Activated CD8-positive, alpha-beta memory T cell treated with anti-CD3 and anti-CD28 coated beads, Interleukin-2, amount 50 U/mL, for 1 hour (primary cell): ENCODE results near the gene SLC16A11.
A peak's percentile ranks its signal among the peaks of the same experiment; 100 is the strongest.

ENCODE experiments used
- DNase-seq: peaks from one replicate; pipeline ENCODE4 v3.0.0-alpha.2; 2020; ENCODE audit errors: extremely low read depth

Gene SLC16A11

DNA sequence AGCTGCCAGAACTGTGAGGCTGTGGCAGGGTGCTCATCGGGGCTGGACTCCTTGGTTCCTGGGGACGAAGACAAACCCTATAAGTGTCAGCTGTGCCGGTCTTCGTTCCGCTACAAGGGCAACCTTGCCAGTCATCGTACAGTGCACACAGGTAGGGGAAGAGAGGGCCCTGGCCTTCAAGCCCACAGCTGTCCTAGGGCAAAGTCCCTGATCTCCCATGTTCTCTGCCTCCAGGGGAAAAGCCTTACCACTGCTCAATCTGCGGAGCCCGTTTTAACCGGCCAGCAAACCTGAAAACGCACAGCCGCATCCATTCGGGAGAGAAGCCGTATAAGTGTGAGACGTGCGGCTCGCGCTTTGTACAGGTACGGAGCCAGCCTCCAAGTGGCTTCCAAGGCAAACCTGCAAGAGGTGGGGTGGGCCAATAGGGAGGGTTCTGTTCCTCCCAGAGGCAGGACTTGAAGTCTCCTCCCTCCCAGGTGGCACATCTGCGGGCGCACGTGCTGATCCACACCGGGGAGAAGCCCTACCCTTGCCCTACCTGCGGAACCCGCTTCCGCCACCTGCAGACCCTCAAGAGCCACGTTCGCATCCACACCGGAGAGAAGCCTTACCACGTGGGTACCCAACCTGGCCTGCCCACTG lies 17.3 kb downstream of the SLC16A11 start:
- no peak for DNase-seq

DNA sequence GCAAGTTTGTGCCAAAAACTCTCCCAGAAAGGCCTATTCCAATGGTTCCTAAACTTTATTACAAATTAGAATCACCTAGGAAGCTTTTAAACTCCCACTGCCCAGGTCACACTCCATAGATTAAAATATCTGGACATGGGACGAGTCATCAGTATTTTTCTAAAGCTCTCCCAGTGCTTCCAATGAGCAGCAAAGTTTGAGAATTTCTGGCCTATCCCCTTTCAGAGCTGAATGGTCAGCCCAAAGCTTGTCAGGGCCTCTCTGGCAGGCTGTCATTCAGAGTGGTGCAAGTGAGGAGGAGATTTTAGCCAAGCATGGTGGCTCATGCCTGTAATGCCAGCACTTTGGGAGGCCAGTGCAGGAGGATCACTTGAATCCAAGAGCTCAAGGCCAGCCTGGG lies 18.6 kb downstream of the SLC16A11 start:
- DNase-seq = no peak

DNA sequence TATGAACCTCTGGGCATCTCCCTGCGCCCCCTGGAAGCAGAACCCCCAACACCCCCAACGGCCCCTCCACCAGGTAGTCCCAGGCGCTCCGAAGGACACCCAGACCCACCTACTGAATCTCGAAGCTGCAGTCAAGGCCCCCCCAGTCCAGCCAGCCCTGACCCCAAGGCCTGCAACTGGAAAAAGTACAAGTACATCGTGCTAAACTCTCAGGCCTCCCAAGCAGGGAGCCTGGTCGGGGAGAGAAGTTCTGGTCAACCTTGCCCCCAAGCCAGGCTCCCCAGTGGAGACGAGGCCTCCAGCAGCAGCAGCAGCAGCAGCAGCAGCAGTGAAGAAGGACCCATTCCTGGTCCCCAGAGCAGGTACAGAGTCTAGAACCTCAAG lies 19.5 kb downstream of the SLC16A11 start:
- DNase-seq = no peak

DNA sequence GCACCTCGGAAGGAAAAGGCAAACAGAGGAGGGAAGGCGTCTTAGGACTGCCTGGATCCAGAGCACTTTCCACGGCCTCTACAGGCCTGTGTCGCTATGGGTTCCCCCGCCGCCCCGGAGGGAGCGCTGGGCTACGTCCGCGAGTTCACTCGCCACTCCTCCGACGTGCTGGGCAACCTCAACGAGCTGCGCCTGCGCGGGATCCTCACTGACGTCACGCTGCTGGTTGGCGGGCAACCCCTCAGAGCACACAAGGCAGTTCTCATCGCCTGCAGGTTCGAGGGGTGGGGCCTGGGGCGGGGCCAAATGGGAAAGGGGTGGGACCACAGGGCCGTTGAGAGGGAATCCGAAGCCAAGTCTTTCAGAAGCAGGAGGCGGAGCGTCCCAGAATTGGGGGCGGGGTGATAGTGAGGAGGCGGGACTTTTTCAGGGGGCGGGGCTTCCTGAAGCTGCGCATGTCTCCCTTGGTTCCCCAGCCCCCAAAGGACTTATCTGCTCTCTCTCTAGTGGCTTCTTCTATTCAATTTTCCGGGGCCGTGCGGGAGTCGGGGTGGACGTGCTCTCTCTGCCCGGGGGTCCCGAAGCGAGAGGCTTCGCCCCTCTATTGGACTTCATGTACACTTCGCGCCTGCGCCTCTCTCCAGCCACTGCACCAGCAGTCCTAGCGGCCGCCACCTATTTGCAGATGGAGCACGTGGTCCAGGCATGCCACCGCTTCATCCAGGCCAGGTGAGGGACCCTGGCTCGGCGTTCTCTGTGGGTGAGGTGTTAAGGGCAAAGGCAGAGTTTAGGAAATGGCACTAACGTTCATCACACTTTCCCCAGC lies 20.1 kb downstream of the SLC16A11 start:
- DNase-seq = peak; percentile 83

DNA sequence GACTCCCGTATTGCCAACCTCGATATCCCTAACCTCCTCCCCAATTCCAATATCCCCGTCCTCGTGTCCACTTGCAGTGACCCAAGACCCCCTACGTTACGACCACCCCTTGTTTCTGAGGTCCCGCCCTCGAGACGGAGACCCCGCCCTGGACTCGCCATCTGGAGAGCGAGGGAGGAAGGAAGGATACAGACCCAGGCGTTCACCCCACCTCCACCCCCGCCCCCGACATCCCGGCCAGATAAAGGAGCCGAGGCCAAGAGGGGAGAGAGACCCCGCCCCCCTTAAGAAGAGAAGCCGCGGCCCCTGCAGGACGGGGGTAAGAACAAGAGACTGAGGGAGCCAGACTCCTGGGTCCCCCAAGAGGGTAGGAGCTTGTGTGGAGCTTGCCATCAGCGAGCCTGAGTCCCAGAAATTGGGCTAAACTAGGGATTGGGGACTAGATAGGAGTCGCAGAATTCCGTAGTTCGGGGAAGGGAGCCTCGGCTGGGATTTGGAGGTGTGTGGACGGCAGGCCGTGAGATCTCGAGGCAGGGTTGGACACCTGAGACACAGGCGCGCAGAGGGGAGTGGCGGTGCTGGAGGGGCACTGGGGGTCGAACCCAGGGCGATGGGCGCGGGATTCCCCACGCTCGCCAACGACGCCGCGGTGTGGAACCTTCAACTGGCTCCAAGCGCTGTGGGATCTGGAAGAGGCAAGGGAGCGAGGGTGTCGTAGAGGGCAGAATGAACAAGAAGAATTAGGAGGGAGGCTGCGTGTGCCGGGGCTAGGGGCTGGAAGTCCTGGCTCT lies 20.9 kb downstream of the SLC16A11 start, which contains the start of gene BCL6B:
BCL6B (plus strand) TSS at position 270 of the 791 bp plus-strand sequence. CDS start 622 bp downstream, outside the sequence.
- no peak for DNase-seq

DNA sequence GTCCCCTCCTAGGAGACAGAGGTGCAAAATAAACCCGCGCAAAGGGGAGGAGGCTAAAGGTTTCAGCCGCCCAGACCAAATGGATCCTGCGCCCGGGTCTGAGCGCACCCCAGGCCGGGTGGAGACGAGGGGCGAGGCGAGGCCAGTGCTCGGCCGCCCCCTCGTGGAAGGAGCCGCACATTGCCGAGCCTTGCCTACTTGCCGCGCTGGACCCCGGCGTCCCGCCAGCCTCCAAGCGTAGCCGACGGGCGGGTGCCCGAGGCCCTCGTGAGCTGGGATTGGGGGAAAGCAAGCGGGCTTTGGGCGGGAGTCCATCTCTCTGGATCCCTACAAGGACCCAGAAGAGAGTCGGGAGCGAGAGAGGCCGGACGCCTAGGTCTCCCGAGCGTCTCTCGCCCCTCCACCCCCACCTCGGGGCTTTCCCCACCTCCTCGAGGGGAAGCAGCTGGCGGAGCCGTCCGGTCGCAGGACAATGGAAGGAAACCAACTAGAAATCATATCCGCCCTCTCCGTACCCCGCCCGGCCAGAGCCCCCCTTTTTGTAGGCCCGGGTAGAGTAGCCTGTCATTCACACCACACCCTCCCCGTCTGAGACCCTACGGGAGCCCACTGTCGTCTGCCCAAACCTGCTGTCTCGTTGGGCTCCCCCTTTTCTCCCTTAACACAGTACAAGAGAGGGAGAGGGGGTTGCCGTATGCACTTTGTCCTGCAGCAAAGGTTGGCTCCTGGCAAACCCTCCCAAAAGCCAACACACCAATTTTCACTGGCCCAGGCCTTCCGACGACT lies 21.7 kb downstream of the SLC16A11 start:
- DNase-seq = no peak

DNA sequence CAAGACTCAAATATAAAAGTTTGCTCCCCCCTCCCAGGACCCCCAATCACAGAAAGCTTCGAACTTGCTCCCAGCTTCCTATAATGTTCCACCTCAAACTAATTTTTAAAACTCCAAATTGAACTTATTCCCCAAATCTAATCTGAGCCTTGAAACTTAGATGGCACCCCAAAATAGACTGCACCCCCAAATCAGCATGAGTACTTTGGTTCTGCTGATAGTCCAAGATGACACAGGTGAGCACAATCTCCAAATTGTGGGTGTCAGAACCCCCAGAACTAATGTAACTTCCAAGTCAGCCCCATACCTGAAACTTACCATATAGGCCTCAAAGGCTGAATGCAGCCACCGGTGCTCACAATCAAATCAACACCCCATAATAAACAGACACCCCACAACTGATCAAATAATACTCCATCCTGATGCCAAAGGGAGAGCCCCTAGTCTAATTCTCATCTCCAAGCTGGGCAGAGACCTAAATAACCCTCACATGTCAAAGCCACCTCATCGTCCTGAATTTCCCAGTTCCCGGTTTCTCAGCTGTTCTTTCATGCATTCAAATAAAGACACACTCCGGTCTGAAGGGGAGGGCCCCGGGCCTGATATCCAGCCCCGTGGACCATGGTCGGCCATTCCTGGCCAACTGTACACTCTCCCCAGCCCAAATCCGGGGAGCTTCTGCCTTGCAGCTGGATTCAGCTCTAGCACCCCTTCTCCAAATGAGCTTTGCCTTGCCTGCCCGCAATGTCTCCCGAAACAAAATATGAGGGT lies 22.8 kb downstream of the SLC16A11 start:
- no peak for DNase-seq

DNA sequence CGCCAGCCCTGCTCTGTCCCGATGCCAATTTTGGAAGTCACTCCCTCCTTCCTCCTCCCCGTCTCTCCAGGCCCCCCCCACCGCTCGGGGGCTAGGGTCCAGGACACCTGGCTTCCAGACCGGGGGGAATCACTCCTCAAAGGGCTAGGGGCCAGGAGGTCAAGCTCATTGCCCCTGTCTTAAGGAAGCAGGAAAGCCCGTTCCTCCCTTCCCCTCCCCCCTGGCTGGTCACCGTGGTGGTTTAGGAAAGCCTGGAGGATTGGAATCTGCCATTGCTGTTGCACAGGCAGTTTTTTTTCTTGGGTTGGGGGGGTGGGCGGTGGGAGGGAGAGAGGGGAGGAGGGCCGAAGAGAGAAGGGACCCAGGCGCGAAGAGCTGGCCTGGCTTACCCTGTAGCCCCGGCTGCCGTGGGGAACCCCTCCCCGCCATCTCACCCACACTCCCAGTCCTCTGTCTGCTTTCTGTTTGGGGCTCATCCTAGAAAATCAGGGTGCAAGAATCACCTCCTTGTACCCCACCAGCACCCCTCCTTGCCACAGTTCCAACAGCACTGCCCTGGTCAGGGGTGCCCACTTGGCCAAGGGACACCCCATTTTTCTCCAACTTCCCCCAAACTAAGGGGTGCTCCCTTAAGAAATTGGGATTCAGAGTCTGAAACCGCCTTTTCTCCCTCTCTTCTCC lies 23.9 kb downstream of the SLC16A11 start:
- no peak for DNase-seq

DNA sequence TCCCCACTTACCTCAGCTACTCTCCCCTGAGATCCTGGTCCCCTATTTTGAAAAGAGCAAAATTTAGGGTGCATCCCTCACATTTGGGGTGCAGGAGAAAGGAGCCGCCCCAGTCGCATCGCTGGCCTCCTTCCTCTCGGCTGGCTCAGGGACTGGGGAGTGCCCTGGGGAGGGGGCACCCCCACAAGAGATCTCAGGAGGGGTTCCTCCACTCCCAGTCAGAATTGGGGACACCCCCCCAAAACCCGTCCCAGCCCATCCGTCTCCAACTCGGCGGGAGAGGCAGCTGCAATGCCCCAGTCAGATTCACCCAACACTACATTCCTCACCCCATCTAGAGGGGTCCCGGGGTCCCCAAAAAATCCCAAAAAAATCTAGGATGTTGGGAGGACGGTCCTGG lies 24.5 kb downstream of the SLC16A11 start:
- no peak for DNase-seq

DNA sequence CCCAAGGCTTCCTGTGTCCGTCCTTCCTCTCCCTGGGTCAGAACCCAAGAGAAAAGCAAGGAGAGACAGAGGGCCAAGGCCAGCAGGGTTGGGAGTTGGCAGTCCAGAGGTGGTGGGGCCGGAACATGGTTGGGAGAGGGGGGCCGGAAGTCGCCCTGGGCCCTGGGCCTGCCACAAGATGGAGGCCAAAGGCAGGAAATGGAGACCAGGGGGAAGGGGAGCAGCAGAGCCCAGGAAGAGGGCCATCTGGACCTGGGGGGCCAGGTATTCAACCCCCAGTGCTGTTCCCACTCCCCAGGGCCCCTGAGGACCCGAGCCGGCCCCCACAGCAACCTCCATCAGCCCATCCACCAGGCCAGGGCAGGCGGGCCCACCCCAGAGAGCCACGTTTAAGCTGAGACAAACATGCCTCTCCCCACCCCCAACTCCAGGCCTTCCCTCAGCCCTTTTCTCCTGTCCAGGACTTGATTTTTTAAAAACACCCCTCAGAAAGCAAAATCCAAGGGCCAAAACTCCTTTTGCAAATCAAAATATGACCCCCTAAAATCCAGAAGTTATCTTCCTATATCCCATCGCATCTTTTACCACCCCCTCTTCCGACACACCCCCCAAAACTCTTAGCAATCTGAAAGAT lies 25.4 kb downstream of the SLC16A11 start:
- DNase-seq = no peak

DNA sequence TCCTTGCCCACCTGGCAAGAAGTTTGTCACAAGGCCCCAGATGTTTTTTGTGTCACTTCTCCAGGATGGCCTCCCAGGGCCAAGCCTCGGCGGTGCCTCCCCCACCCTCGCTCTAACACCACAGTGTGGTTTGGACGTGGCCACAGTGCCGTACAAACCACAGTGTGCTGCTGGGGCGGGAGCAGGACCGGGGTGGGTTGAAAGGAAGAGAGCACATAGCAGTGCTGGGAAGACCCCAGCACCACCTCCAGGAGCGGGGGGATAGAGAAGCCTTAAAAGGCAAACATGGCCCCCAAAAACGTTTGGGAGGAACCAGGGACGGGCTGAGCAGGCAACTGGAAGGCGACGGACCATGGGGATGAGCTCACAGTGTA lies 26.1 kb downstream of the SLC16A11 start:
- DNase-seq = no peak

DNA sequence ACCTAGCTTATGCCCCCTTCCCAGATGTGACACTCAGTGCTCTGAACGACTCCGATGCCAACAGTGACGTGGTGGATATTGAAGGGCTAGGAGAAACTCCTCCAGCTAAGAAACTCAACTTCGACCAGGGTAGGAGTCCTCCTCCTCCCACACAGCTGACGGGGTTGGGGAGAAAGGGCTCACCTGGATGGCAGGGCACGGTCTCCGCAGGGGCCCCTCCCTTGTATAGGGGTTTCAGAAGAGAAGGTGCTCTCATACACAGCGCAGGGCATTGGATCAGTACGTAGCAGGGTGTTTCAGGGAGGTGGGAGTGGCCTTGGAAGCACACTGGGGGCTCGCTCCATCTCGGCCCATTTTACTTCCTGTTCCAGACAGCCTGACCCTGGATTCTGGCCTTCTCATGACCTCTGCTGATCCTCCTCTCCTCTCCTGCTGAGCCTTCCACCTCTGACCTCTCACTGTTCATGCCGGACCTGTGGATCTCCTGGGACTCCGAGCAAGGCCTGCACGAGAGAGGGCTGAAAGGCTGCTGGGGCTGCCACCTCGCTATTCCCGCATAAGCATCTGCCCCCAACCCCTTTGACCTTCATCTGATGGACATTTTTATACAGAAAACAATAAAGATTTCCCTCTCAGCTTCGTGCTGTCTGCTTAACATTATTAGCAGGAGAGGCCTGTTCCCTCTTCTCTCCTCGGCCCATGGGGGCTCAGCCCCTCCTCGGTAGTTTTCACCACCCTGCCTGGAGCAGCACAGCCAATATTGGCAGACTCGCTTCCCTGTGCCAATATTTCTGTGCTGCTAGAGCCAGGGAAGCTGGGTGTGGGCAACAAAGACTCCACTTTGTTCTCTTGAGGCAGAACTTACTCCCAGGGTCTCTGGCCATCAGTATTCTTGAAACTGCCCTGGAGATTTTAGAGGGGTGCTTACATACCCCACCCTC lies 26.7 kb downstream of the SLC16A11 start:
- no peak for DNase-seq

DNA sequence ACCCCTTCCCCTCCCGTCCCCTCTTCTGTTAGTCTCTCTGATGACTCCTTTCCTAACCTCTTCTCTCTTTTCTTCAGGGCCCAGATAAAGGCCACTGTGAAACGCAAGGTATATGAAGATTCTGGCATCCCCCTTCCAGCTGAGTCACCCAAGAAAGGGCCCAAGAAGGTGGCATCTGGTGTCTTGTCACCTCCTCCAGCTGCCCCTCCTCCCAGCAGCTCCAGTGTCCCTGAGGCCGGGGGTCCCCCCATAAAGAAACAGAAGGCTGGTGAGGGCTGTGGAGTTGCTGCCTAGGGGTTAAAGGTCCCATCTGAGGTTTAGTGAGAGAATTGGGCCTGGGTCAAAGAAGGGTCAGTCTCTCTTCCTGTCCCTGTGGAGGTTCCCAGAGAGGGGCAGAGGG lies 27.5 kb downstream of the SLC16A11 start:
- no peak for DNase-seq

DNA sequence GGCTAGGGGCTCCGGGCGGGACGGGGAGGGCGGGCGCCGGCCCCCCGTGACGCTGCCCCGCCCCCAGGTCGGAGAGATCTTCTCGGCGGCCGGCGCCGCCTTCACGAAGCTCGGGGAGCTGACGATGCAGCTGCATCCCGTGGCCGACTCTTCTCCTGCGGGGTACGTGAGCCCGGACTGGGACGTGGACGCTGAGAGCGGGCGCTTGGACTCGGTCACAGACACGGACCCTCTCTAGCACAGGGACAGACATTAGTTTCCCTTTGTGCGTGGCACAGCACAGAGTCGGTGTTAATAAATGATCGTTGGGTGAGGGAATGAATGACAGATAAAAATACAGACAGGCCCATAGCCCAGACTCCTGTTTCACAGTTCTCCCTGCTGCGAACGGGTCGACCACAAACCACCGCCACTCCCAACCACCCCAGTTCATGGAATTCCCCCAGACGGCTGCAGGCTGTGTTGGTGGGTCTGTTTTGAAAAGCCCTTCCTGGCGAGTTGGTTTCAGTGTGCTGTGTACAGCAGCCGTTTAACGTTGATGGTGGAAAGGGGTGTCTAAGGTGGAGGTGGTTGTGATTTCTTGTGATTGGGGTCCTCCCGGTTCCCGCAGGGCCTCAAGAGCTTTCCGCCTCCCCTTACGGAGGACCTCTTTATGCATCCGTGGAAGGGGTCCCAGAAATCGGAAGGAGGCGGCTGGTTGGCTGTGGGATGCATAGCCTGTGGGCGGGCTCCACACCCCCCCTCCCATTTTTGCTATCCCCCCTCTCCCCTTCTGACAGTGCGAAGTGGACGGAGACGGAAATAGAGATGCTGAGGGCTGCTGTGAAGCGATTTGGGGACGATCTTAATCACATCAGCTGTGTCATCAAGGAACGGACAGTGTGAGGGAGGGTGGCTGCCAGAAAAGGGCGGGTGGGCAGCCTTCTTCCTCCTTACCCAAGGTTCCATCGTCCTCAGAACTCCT lies 28.6 kb downstream of the SLC16A11 start:
- DNase-seq = peak; percentile 73

DNA sequence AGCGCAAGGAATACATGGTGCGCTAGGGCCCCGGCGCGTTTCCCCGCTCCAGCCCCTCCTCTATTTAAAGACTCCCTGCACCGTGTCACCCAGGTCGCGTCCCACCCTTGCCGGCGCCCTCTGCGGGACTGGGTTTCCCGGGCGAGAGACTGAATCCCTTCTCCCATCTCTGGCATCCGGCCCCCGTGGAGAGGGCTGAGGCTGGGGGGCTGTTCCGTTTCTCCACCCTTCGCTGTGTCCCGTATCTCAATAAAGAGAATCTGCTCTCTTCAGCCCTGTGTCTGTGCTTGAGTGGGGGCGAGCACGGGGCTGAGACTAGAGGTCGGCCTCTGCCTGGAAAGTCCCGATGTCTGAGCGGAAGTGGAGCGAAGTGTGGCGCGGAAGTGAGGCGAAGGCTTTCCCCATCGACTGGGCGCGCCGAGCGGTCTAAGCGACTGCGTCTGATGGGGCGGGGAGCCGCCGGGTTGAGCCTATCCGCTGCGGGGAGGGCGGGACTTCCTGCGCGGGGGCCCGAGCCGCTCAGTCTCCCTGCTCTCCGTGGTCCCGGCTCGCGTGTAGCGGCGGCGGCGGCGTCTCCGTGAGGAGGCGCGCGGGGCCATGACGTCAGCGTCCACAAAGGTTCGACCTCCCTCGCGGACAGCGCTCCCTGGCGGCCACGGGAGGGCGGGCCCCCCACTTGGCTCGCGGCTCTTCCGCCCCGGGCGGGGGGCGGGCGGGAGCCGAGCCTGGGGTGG lies 29.5 kb downstream of the SLC16A11 start:
- peak; percentile 94 for DNase-seq

DNA sequence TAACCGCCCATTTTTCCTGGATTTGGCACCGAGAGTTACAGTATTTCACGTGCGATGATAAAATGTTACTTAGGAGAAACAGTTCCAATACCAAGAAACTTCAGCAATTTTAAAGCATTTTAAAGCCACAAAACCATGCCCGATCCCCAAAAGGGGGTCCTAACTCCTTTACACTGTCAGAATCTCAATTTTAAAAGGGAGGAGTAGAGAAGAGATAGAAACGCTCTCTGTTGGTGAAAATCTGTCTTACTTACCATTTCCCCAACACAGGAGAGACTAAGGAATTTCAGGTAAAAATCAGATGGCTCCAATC lies 32.0 kb downstream of the SLC16A11 start:
- DNase-seq = no peak

DNA sequence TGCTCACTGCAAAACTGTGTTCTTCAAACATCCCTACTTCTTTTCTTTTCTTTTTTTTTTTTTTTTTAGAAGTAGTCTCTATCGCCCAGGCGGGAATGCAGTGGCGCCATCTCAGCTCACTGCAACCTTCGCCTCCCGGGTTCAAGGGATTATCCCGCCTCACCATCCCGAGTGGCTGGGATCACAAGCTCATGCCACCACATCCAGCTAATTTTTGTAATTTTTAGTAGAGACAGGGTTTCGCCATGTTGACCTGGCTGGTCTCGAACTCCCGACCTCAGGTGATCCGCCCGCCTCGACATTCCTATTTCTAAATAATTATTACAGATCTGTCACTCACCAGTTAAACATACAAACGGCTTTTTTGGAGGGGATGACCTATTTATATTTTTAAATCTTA lies 32.5 kb downstream of the SLC16A11 start:
- no peak for DNase-seq
